NCI-H2081 (cell line): ENCODE measurements around the gene CRIP2.

Experiments
- DNase-seq, 2 experiments: peaks; one replicate each; lab custom pipeline; 2025; lab: John Stamatoyannopoulos, UW

CRIP2 gene

GRCh38 chr14:105498430-105499255 is 24.0 kb downstream of the CRIP2 start:
- DNase-seq, result no peak

GRCh38 chr14:105499256-105500035 is 24.8 kb downstream of the CRIP2 start:
- DNase-seq, result no peak

GRCh38 chr14:105500036-105500725 is 25.6 kb downstream of the CRIP2 start:
- DNase-seq, result no peak

GRCh38 chr14:105500726-105501101 is 26.1 kb downstream of the CRIP2 start:
- DNase-seq, result no peak

- no peak for DNase-seq
These were observed 27.1 kb downstream of the CRIP2 start for GRCh38 chr14:105501504-105502291.

- DNase-seq, result no peak
These were observed 28.1 kb downstream of the CRIP2 start for GRCh38 chr14:105502446-105503295.

- no peak for DNase-seq
These were observed 28.6 kb downstream of the CRIP2 start for GRCh38 chr14:105503296-105503640.

GRCh38 chr14:105503935-105504692 is 29.5 kb downstream of the CRIP2 start:
- DNase-seq, result no peak

- DNase-seq, result no peak
These were observed 30.5 kb downstream of the CRIP2 start for GRCh38 chr14:105505101-105505500.

- DNase-seq, result no peak
These were observed 32.6 kb downstream of the CRIP2 start for GRCh38 chr14:105507247-105507646.

GRCh38 chr14:105508069-105508468 is 33.4 kb downstream of the CRIP2 start:
- DNase-seq, result no peak

GRCh38 chr14:105508601-105509000 is 34.0 kb downstream of the CRIP2 start:
- no peak for DNase-seq

- no peak for DNase-seq
These were observed 42.5 kb downstream of the CRIP2 start for GRCh38 chr14:105517096-105517495.

GRCh38 chr14:105519946-105520698 is 45.5 kb downstream of the CRIP2 start:
- DNase-seq, result no peak

- no peak for DNase-seq
These were observed 50.7 kb downstream of the CRIP2 start for GRCh38 chr14:105525326-105525725.

- peak; percentile 7 to 10 for DNase-seq
These were observed 51.5 kb downstream of the CRIP2 start, which contains the start of gene TMEM121 for GRCh38 chr14:105525861-105526775. Gene TMEM121, plus strand, starts transcription at chr14:105526583. Its CDS starts 2,252 bp downstream, at chr14:105528835.

GRCh38 chr14:105526776-105527380 is 52.3 kb downstream of the CRIP2 start:
- DNase-seq, result no peak

GRCh38 chr14:105527381-105527825 is 52.8 kb downstream of the CRIP2 start:
- DNase-seq, result no peak
